D721Med (cell line): ENCODE data around the gene SPTBN1.

ENCODE experiments used
- DNase-seq: peaks from one replicate; pipeline ENCODE4 v3.0.0; 2011; ENCODE audit warnings: low spot score; ENCODE audit not compliant: insufficient read length
- FAIRE-seq: peaks from 2 replicates; lab custom pipeline; 2011; peaks lifted over from hg19 to GRCh38; lab: Jason Lieb, UNC
- TF ChIP-seq, protein P1 (sequence below): IDR thresholded peaks from 2 replicates; pipeline ENCODE4 v1.5.1; 2012; ENCODE audit warnings: mild to moderate bottlenecking, control low read depth; ENCODE audit not compliant: insufficient read depth; ENCODE audit errors: missing control alignments

SPTBN1 gene

DNA sequence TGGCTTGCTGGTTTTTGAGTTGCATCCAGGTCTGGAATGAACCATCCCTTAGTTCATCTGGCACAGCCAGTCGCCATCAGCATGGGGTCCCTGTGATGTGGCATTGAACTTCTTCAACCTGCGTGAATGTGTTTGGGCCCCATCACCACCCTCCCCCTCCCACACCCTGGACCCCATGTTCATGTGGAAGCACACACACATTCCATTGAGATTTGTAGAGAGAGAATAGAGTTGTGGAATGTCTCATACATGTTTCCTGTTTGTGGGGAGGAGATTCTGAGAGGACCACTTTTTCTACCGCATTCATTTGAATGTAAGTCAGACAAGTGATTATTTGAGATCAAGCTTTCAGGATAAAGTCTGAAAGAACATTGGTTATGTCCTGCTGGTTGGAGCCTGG lies 149.7 kb downstream of the SPTBN1 start:
- TF ChIP-seq, protein P1, sequence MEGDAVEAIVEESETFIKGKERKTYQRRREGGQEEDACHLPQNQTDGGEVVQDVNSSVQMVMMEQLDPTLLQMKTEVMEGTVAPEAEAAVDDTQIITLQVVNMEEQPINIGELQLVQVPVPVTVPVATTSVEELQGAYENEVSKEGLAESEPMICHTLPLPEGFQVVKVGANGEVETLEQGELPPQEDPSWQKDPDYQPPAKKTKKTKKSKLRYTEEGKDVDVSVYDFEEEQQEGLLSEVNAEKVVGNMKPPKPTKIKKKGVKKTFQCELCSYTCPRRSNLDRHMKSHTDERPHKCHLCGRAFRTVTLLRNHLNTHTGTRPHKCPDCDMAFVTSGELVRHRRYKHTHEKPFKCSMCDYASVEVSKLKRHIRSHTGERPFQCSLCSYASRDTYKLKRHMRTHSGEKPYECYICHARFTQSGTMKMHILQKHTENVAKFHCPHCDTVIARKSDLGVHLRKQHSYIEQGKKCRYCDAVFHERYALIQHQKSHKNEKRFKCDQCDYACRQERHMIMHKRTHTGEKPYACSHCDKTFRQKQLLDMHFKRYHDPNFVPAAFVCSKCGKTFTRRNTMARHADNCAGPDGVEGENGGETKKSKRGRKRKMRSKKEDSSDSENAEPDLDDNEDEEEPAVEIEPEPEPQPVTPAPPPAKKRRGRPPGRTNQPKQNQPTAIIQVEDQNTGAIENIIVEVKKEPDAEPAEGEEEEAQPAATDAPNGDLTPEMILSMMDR, result no peak
- FAIRE-seq (no peak), DNase-seq (no peak)

DNA sequence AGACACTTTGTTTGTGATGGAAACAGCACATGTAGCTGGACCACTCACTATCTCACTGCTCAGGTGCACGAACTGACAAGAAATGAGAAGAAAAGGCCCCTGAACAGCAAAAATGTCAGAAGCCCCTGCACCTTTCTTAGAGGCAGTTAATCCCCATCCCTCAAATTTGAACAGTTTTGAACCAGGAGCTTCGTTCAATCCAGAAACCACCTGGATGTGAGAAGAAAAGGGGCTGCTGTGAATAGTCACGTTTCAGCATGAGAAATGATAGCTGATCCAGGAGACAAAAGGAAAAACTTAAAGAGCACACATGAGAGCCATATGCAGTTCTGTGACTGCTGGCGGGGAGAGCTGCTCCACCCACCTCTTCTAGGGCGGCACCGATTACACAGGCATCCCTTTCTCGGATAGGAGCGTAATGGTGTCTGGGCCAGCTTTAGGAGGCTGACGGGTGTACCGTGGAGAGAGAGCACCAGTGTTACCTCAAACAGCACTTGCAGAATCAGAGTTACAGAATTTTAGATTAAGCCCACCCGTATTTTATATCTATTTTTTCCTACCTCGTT lies 150.3 kb downstream of the SPTBN1 start:
- DNase-seq, result no peak
- FAIRE-seq, result no peak
- TF ChIP-seq, protein P1, result no peak

DNA sequence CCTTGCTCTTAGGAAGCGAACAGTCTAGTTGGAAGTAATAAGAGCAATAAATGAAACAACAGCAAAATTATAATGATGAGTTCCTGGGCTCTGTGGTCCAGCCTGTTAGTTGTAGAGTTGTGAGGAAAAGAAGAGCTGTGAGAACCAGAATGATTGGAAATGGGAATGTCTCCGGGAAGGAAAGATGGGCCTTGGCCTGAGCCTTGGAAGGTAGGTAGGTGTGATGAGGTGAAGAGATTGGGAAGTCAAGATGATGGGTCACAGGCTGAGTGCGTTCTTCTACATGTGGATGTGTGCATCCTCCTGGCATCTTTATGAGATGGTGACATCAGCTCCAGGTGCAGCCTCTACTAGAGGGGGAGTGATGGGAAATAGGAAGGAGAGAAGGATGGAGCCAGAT lies 152.1 kb downstream of the SPTBN1 start:
- TF ChIP-seq, protein P1, result no peak
- FAIRE-seq (no peak), DNase-seq (no peak)

DNA sequence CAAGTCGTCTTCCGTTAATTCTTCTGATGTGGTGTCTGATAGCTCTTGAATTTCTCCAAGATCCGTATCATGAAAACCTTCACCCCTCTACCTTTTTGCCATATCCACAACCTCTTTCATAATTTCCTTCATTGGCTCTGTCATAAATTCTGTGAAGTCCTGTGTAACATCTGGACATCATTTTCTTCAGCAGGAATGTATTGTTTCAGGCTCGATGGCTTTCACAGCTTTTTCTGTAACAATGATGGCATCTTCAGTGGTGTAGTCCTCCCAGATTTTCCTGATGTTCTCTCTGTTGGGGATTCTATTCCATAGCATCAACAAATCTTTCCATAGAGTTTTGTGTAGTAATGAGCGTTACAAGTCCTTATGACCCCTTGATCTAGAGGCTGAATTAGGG lies 153.1 kb downstream of the SPTBN1 start:
- TF ChIP-seq, protein P1, result no peak
- DNase-seq (no peak), FAIRE-seq (no peak)

DNA sequence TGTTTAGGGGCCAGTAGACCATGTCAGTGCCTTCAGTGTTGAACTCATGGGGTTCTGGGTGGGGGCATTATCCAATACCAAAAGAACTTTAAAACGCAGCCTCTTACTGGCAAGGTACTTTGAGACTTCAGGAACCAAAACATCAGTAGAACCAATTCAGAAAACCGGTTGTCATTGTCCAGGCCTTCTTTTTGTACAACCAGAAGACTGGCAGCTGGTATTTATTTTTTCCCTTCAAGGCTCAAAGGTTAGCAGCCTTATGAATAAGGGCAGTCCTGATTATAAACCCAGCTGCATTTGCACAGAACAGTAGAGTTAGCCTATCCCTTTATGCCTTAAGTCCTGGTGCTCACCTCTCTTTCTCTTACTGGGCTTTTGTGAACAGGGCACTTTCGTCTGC lies 153.5 kb downstream of the SPTBN1 start:
- FAIRE-seq (no peak), DNase-seq (no peak)
- TF ChIP-seq, protein P1, result no peak

DNA sequence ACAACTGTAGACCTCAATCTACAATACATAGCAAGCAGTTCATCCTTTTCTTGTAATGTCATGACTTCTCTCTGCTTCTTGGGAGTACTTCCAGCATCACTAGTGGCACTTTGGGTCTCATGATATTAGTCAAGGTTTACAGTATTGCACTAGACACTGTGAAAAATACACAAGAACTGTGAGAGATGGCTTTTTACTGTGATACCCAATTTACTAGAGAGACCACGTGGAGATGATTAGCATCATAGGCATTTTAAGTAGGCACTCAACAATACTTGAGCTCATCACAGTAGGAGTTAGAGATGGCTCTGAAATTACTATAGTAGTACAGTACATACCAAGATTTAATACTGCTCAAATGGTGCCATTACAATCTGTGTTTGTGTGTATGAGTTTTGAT lies 154.6 kb downstream of the SPTBN1 start:
- TF ChIP-seq, protein P1, result no peak
- no peak for DNase-seq
- no peak for FAIRE-seq

DNA sequence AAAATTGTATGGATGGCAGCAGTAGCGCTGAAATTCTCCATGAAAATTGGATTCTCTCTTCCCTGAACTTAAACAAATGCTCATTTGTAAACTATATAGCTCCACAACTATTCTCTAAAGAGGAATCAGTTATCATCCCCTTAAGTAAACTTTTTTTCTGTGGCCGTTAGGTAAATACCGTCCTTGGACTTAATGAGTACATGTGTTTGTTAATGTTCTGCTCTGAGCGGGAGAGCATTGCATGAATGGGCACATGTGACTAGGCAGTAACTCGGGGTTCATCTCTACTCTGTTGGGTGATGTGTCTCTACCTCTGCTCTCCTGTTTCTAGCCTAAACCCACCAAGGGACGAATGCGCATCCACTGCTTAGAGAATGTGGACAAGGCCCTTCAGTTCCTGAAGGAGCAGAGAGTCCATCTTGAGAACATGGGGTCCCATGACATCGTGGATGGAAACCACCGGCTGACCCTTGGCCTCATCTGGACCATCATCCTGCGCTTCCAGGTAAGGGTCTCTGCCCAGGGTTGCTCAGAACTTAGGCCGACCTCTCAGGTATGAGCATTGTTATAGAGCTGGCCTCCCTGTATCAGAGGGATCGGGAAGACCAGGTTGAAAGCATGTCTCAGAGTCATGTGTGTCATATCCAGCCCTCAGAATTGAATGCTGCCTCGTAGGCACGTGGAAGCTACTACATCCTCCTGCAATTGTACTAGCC lies 155.9 kb downstream of the SPTBN1 start:
- TF ChIP-seq, protein P1, result no peak
- DNase-seq, result no peak
- FAIRE-seq, result no peak
